ENCODE data around the gene NPAS1.

The NPAS1 gene

GRCh38 chr19:47018923-47019322, 714 bp upstream of the NPAS1 start:
- DNase-seq, result no peak

- DNase-seq, result no peak
These were observed 632 bp downstream of the NPAS1 start for GRCh38 chr19:47020132-47020805.

- DNase-seq, result peak in 1 of 56 donors; percentile 23
These were observed 1.4 kb downstream of the NPAS1 start for GRCh38 chr19:47020992-47021496.

GRCh38 chr19:47021536-47022139, 2.0 kb downstream of the NPAS1 start:
- no peak for DNase-seq

- DNase-seq, result no peak
These were observed 2.5 kb downstream of the NPAS1 start for GRCh38 chr19:47022140-47022536.

- DNase-seq, result no peak
These were observed 3.2 kb downstream of the NPAS1 start for GRCh38 chr19:47022541-47023447.

- DNase-seq, result no peak
These were observed 3.8 kb downstream of the NPAS1 start for GRCh38 chr19:47023448-47023794.

GRCh38 chr19:47024502-47024901, 4.9 kb downstream of the NPAS1 start:
- DNase-seq, result no peak

- DNase-seq, result no peak
These were observed 6.5 kb downstream of the NPAS1 start for GRCh38 chr19:47026156-47026555.

GRCh38 chr19:47026889-47027288, 7.3 kb downstream of the NPAS1 start:
- DNase-seq, result no peak

GRCh38 chr19:47027586-47028088, 8.0 kb downstream of the NPAS1 start:
- DNase-seq, result no peak

- DNase-seq, result no peak
These were observed 8.6 kb downstream of the NPAS1 start for GRCh38 chr19:47028195-47028601.

- DNase-seq, result peak in 21 of 56 donors; percentile 2 to 42 (median 17)
These were observed 12.7 kb downstream of the NPAS1 start for GRCh38 chr19:47032171-47032811.

- peak; percentile 14 to 88 (median 62) for DNase-seq
These were observed 15.8 kb downstream of the NPAS1 start for GRCh38 chr19:47035127-47036096.

GRCh38 chr19:47036097-47036651, 16.5 kb downstream of the NPAS1 start:
- peak in 2 of 56 donors; percentile 12 to 48 for DNase-seq

- DNase-seq, result no peak
These were observed 18.1 kb downstream of the NPAS1 start for GRCh38 chr19:47037766-47038165.

- DNase-seq, result no peak
These were observed 19.7 kb downstream of the NPAS1 start for GRCh38 chr19:47039239-47039874.

GRCh38 chr19:47040869-47041268, 21.2 kb downstream of the NPAS1 start:
- no peak for DNase-seq
